HCT116 (cell line): ENCODE measurements around the gene EXD3. TPM values are rescaled to one million over a fixed set of nuclear protein-coding genes. Genes with fewer than 3 reads are reported as not detected.

Experiments used
- ATAC-seq: fragments of 200-7000 bp; cut with Tn5 transposase; 2 replicates; pipeline ENCODE4 v1.9.1; 2020; ENCODE audit warnings: mild to moderate bottlenecking, moderate library complexity
- BruUV-seq: library from RNA; stranded (reverse); fragments of 400-500 nt; replicated peaks from 2 replicates; lab custom pipeline; 2021; lab: Mats Ljungman, UMichigan
- CTCF ChIA-PET: fragments of 300-600 bp; sonication (Branson Sonifier 250); formaldehyde crosslinking; loops from one replicate; lab custom pipeline; 2021; ENCODE audit warnings: antibody characterized with exemption; lab: Charles Lee
- POLR2A ChIA-PET: fragments of 300-600, 350-600 bp; sonication (Branson Sonifier 250); formaldehyde crosslinking; loops from one replicate; lab custom pipeline; 2021; ENCODE audit warnings: antibody characterized with exemption; lab: Charles Lee
- RAD21 ChIA-PET, 2 experiments: fragments of 300-600 bp; sonication (Branson Sonifier 250); formaldehyde crosslinking; loops; one replicate each; lab custom pipeline; 2023; ENCODE audit warnings: low total read pairs in 2 of 2; ENCODE audit not compliant: uncharacterized antibody in 2 of 2, unreplicated experiment in 2 of 2, low non-redundant PET in 1 of 2; lab: Charles Lee
- DNase-seq: peaks from one replicate; pipeline ENCODE4 v3.0.0-alpha.2; 2010; ENCODE audit warnings: low read depth, low spot score
- H2AFZ ChIP-seq: fragments of 200-600 bp; shearing (Covaris generic), sonication (generic); 2 replicates; pipeline ENCODE4 v1.6.1; 2017; ENCODE audit warnings: low read depth, mixed run types, mixed read lengths, antibody characterized with exemption, low read length; ENCODE audit not compliant: poor library complexity, severe bottlenecking
- H3K27ac ChIP-seq: 2 replicates; pipeline ENCODE4 v1.5.1; 2012; ENCODE audit warnings: low read depth, low read length
- H3K27me3 ChIP-seq: fragments of 200-600 bp; sonication (generic); 2 replicates; pipeline ENCODE4 v1.6.1; 2016; ENCODE audit warnings: mixed run types, low read length, mixed read lengths; ENCODE audit not compliant: insufficient read depth
- H3K36me3 ChIP-seq, 2 experiments: fragments of 200-500 bp in 1 of 2; fragments of 200-600 bp in 1 of 2; sonication (Bioruptor generic) in 1 of 2; sonication (generic) in 1 of 2; 2 replicates each; pipeline versions ENCODE4 v1.5.1 to v1.6.1; 2014 to 2016; ENCODE audit warnings: low read length in 2 of 2, inconsistent platforms in 1 of 2, mixed read lengths in 1 of 2, mixed run types in 1 of 2; ENCODE audit not compliant: insufficient read depth in 2 of 2, control insufficient read depth in 1 of 2
- H3K4me1 ChIP-seq, 2 experiments: fragments of 200-600 bp in 1 of 2; sonication (generic) in 1 of 2; 2 replicates each; pipeline versions ENCODE4 v1.5.1 to v1.6.1; 2012 to 2017; ENCODE audit warnings: low read length in 2 of 2, inconsistent platforms in 1 of 2, mild to moderate bottlenecking in 1 of 2, mixed read lengths in 1 of 2, mixed run types in 1 of 2, moderate library complexity in 1 of 2; ENCODE audit not compliant: insufficient read depth in 2 of 2, control insufficient read depth in 1 of 2
- H3K4me2 ChIP-seq: fragments of 200-600 bp; sonication (generic); 2 replicates; pipeline ENCODE4 v1.6.1; 2017; ENCODE audit warnings: mixed run types, low read length, mixed read lengths
- H3K4me3 ChIP-seq, 2 experiments: fragments of 200-600 bp in 1 of 2; sonication (generic) in 1 of 2; replicated peaks in 1 of 2; 2 replicates each; pipeline ENCODE4 v1.5.1; 2011 to 2016; ENCODE audit warnings: low read length in 2 of 2, control low read depth in 1 of 2, low read depth in 1 of 2, mild to moderate bottlenecking in 1 of 2, mixed read lengths in 1 of 2, mixed run types in 1 of 2
- H3K79me2 ChIP-seq: fragments of 200-600 bp; sonication (generic); 2 replicates; pipeline ENCODE4 v1.6.1; 2017; ENCODE audit warnings: mild to moderate bottlenecking, mixed run types, low read length, moderate library complexity, mixed read lengths; ENCODE audit not compliant: insufficient read depth
- H3K9ac ChIP-seq: fragments of 200-600 bp; sonication (generic); 2 replicates; pipeline ENCODE4 v1.6.1; 2016; ENCODE audit warnings: low read length, mixed read lengths
- H3K9me2 ChIP-seq: fragments of 200-600 bp; sonication (generic), shearing (Covaris generic); 2 replicates; pipeline ENCODE4 v1.6.1; 2017; ENCODE audit warnings: mixed run types, mild to moderate bottlenecking, moderate library complexity; ENCODE audit not compliant: insufficient read depth
- H3K9me3 ChIP-seq, 2 experiments: fragments of 200-500 bp in 1 of 2; fragments of 200-600 bp in 1 of 2; sonication (Bioruptor generic) in 1 of 2; sonication (generic) in 1 of 2; 2 replicates each; pipeline ENCODE4 v1.6.1; 2014 to 2017; ENCODE audit warnings: low read length in 2 of 2, mixed read lengths in 2 of 2, inconsistent platforms in 1 of 2, low read depth in 1 of 2, mild to moderate bottlenecking in 1 of 2, mixed run types in 1 of 2, moderate library complexity in 1 of 2; ENCODE audit not compliant: control insufficient read depth in 1 of 2, insufficient read depth in 1 of 2
- H4K20me1 ChIP-seq: fragments of 200-600 bp; sonication (generic), shearing (Covaris generic); 2 replicates; pipeline ENCODE4 v1.6.1; 2017; ENCODE audit warnings: mixed run types, mild to moderate bottlenecking, moderate library complexity; ENCODE audit not compliant: insufficient read depth
- CBX3 ChIP-seq: IDR thresholded peaks from 2 replicates; pipeline ENCODE4 v1.6.1; 2012; ENCODE audit warnings: low read depth
- CEBPB ChIP-seq: IDR thresholded peaks from 2 replicates; pipeline ENCODE4 v1.6.1; 2012; ENCODE audit warnings: low read depth
- CTCF ChIP-seq, 3 experiments: fragments of 200-600 bp in 1 of 3; sonication (generic) in 1 of 3; IDR thresholded peaks in 2 of 3; conservative IDR thresholded peaks in 1 of 3; 2 replicates each; pipeline ENCODE4 v1.5.1; 2012 to 2017; ENCODE audit warnings: low read depth in 2 of 3, low read length in 2 of 3, antibody characterized with exemption in 1 of 3, borderline replicate concordance in 1 of 3, control low read depth in 1 of 3, mild to moderate bottlenecking in 1 of 3, mixed read lengths in 1 of 3, mixed run types in 1 of 3, moderate library complexity in 1 of 3; ENCODE audit not compliant: insufficient read depth in 1 of 3
- EGR1 ChIP-seq: IDR thresholded peaks from 2 replicates; pipeline ENCODE4 v1.6.1; 2012; ENCODE audit warnings: low read depth
- ELF1 ChIP-seq: IDR thresholded peaks from 2 replicates; pipeline ENCODE4 v1.6.1; 2012; ENCODE audit warnings: low read depth, borderline replicate concordance
- EZH2 ChIP-seq: fragments of 200-600 bp; sonication (generic); IDR thresholded peaks from 2 replicates; pipeline ENCODE4 v1.6.1; 2017; ENCODE audit warnings: antibody characterized with exemption, mixed run types
- EZH2phosphoT487 ChIP-seq: fragments of 200-600 bp; IDR thresholded peaks from 2 replicates; pipeline ENCODE4 v1.6.1; 2018; ENCODE audit warnings: antibody characterized with exemption, borderline replicate concordance
- JUND ChIP-seq: IDR thresholded peaks from 2 replicates; pipeline ENCODE4 v1.6.1; 2012
- POLR2A ChIP-seq: IDR thresholded peaks from 2 replicates; pipeline ENCODE4 v1.7.0; 2011; ENCODE audit warnings: borderline replicate concordance; ENCODE audit not compliant: insufficient read depth, insufficient read length; ENCODE audit errors: extremely low read depth
- POLR2AphosphoS5 ChIP-seq: IDR thresholded peaks from 2 replicates; pipeline ENCODE4 v1.6.1; 2011; ENCODE audit warnings: mild to moderate bottlenecking, low read depth, low read length, moderate library complexity
- SIN3A ChIP-seq: IDR thresholded peaks from 2 replicates; pipeline ENCODE4 v1.6.1; 2012; ENCODE audit warnings: low read depth
- SP1 ChIP-seq: IDR thresholded peaks from 2 replicates; pipeline ENCODE4 v1.6.1; 2012; ENCODE audit warnings: low read depth
- SRF ChIP-seq: IDR thresholded peaks from 2 replicates; pipeline ENCODE4 v1.6.1; 2012; ENCODE audit warnings: low read depth
- TCF7L2 ChIP-seq: IDR thresholded peaks from 2 replicates; pipeline ENCODE4 v1.7.0; 2011; ENCODE audit warnings: borderline replicate concordance, inconsistent platforms; ENCODE audit not compliant: insufficient read depth, insufficient read length; ENCODE audit errors: extremely low read depth
- YY1 ChIP-seq: IDR thresholded peaks from 2 replicates; pipeline ENCODE4 v1.6.1; 2011; ENCODE audit warnings: low read length, low read depth, moderate library complexity, mild to moderate bottlenecking; ENCODE audit not compliant: insufficient replicate concordance; ENCODE audit errors: extremely low read depth
- ZFX ChIP-seq: fragments of 450-650 bp; IDR thresholded peaks from 2 replicates; pipeline ENCODE4 v1.6.1; 2017
- intact Hi-C: fragments of 100-400 bp; cut with micrococcal nuclease; formaldehyde crosslinking; loops from 2 replicates; pipeline ENCODE4 v1.10.0; 2022
- total RNA-seq: library from RNA; stranded (reverse); gene quantifications from one replicate; pipeline ENCODE4 v1.2.1, GENCODE V29; 2021; ENCODE audit not compliant: unreplicated experiment
- TF ChIP-seq, protein P1 (sequence below): IDR thresholded peaks from 2 replicates; pipeline ENCODE4 v1.6.1; 2012
- TF ChIP-seq, protein P2 (sequence below): IDR thresholded peaks from 2 replicates; pipeline ENCODE4 v1.6.1; 2012
- TF ChIP-seq, protein P3 (sequence below): IDR thresholded peaks from 2 replicates; pipeline ENCODE4 v1.6.1; 2012; ENCODE audit warnings: low read depth
- TF ChIP-seq, protein P4 (sequence below): IDR thresholded peaks from 2 replicates; pipeline ENCODE4 v1.6.1; 2011; ENCODE audit warnings: mild to moderate bottlenecking, low read length, moderate library complexity; ENCODE audit not compliant: insufficient replicate concordance; ENCODE audit errors: extremely low read depth

The EXD3 gene
- total RNA-seq, 1 experiment from 2014 or later = 25.4 TPM

DNA sequence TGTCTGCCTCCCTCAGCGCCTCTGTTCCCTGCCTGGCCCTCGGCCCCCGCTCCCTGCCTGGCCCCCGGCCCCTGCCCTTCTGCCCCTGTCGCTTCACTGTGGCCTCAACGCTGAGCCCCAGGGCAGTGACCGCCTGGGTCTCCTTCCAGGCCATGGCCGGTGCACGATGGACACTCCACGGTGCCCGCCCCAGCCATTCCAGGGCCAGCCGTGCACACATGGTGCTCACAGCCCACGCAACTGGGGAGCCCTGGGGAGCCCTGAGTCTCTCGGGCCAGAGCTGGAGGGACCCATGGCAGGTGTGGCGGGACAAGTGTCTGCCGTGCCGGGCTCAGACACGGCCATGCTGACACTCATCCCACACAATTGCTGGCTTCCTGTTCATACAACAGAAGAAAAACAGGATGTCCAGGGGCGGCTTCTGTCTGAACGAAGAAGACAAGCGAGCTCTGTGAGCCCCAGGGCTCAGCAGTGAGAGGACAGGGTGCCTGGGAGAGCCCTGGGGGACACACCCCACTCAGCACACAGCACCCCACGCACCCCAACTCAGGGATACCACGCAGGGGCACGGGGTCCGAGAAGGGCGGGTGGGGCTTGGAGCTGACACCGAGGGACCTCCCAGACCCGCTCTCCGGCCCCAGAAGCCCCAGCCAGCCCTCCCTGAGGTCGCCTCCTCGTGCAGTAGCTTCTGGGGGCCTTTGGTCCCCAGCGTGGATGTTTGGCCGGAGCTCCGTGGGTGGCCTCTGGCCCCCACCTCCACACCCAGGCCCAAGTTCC lies 35.7 kb downstream of the EXD3 start:
- no peak overlapping the region for H3K27ac ChIP-seq
- H3K9me2 ChIP-seq = no peaks in the 10 kb centered on the region
- ChIA-PET POLR2A (no interaction called here), RAD21 (no interaction called here), CTCF (no interaction called here)
- H3K9me3 ChIP-seq = no peaks in the 10 kb centered on the region
- H2AFZ ChIP-seq = no peak overlapping the region
- no peaks in the 10 kb centered on the region; a peak in 1 of 4 replicates for H3K36me3 ChIP-seq
- H3K4me2 ChIP-seq = no peak overlapping the region
- ATAC-seq (no peak), DNase-seq (no peak)
- H3K79me2 ChIP-seq = no peaks in the 10 kb centered on the region
- H3K4me1 ChIP-seq = no peaks in the 10 kb centered on the region
- no peaks in the 10 kb centered on the region for H4K20me1 ChIP-seq
- no peak overlapping the region for H3K4me3 ChIP-seq
- intact Hi-C loops = no loop called here
- TF ChIP-seq, protein P1, sequence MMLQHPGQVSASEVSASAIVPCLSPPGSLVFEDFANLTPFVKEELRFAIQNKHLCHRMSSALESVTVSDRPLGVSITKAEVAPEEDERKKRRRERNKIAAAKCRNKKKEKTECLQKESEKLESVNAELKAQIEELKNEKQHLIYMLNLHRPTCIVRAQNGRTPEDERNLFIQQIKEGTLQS = no peak
- TF ChIP-seq SP1 = no peak
- no peak for TF ChIP-seq EZH2
- TF ChIP-seq POLR2A = no peak
- TF ChIP-seq, protein P2, sequence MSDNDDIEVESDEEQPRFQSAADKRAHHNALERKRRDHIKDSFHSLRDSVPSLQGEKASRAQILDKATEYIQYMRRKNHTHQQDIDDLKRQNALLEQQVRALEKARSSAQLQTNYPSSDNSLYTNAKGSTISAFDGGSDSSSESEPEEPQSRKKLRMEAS = no peak
- TF ChIP-seq, protein P3, sequence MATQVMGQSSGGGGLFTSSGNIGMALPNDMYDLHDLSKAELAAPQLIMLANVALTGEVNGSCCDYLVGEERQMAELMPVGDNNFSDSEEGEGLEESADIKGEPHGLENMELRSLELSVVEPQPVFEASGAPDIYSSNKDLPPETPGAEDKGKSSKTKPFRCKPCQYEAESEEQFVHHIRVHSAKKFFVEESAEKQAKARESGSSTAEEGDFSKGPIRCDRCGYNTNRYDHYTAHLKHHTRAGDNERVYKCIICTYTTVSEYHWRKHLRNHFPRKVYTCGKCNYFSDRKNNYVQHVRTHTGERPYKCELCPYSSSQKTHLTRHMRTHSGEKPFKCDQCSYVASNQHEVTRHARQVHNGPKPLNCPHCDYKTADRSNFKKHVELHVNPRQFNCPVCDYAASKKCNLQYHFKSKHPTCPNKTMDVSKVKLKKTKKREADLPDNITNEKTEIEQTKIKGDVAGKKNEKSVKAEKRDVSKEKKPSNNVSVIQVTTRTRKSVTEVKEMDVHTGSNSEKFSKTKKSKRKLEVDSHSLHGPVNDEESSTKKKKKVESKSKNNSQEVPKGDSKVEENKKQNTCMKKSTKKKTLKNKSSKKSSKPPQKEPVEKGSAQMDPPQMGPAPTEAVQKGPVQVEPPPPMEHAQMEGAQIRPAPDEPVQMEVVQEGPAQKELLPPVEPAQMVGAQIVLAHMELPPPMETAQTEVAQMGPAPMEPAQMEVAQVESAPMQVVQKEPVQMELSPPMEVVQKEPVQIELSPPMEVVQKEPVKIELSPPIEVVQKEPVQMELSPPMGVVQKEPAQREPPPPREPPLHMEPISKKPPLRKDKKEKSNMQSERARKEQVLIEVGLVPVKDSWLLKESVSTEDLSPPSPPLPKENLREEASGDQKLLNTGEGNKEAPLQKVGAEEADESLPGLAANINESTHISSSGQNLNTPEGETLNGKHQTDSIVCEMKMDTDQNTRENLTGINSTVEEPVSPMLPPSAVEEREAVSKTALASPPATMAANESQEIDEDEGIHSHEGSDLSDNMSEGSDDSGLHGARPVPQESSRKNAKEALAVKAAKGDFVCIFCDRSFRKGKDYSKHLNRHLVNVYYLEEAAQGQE = no peak
- no peak for TF ChIP-seq ELF1
- TF ChIP-seq TCF7L2 = no peak
- TF ChIP-seq CBX3 = no peak
- TF ChIP-seq ZFX = no peak
- no peak for TF ChIP-seq POLR2AphosphoS5
- TF ChIP-seq SIN3A = no peak
- TF ChIP-seq CTCF (IDR thresholded peaks at IDR 0.05 in 2 of 3, conservative IDR thresholded peaks at IDR 0.05 in 1 of 3; ENCODE audit: borderline replicate concordance in 1 of 3, insufficient read depth in 1 of 3, low read depth in 2 of 3, low read length in 2 of 3) = no peak
- TF ChIP-seq JUND = no peak
- TF ChIP-seq SRF = no peak
- TF ChIP-seq CEBPB = no peak
- TF ChIP-seq, protein P4, sequence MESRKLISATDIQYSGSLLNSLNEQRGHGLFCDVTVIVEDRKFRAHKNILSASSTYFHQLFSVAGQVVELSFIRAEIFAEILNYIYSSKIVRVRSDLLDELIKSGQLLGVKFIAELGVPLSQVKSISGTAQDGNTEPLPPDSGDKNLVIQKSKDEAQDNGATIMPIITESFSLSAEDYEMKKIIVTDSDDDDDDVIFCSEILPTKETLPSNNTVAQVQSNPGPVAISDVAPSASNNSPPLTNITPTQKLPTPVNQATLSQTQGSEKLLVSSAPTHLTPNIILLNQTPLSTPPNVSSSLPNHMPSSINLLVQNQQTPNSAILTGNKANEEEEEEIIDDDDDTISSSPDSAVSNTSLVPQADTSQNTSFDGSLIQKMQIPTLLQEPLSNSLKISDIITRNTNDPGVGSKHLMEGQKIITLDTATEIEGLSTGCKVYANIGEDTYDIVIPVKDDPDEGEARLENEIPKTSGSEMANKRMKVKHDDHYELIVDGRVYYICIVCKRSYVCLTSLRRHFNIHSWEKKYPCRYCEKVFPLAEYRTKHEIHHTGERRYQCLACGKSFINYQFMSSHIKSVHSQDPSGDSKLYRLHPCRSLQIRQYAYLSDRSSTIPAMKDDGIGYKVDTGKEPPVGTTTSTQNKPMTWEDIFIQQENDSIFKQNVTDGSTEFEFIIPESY = no peak
- TF ChIP-seq EGR1 = no peak
- no peak for TF ChIP-seq YY1
- TF ChIP-seq EZH2phosphoT487 = no peak
- BruUV-seq = no TSS peak
- H3K27me3 ChIP-seq = no peaks in the 10 kb centered on the region
- H3K9ac ChIP-seq = no peak overlapping the region
